HepG2 (cell line): ENCODE data around the gene PRDX5. TPM values are rescaled to one million over a fixed set of nuclear protein-coding genes. Genes with fewer than 3 reads are reported as not detected.

ENCODE experiments used
- ASH2L ChIP-seq: fragments of 300-600, 200-600 bp; sonication (generic); IDR thresholded peaks from 2 replicates; pipeline ENCODE4 v1.7.0; 2017; ENCODE audit warnings: low read depth, mild to moderate bottlenecking, moderate library complexity, mixed read lengths, low read length; ENCODE audit not compliant: insufficient read length
- BRF2 ChIP-seq: sonication (generic); formaldehyde crosslinking; IDR thresholded peaks from 2 replicates; pipeline ENCODE4 v1.8.1; 2022; ENCODE audit warnings: mild to moderate bottlenecking, missing genetic modification reagents
- DZIP1 ChIP-seq: sonication (generic); formaldehyde crosslinking; IDR thresholded peaks from 2 replicates; pipeline ENCODE4 v1.5.0; 2020; ENCODE audit warnings: mild to moderate bottlenecking, missing genetic modification reagents
- HDAC6 ChIP-seq: fragments of 200-600 bp; sonication (generic); IDR thresholded peaks from 2 replicates; pipeline ENCODE4 v1.7.0; 2017; ENCODE audit warnings: mild to moderate bottlenecking, antibody characterized with exemption, low read length, low read depth
- MIXL1 ChIP-seq: IDR thresholded peaks from 2 replicates; pipeline ENCODE4 v1.6.1; 2016
- MTF2 ChIP-seq: sonication (generic); formaldehyde crosslinking; IDR thresholded peaks from 2 replicates; pipeline ENCODE4 v1.5.0; 2020; ENCODE audit warnings: missing genetic modification reagents, borderline replicate concordance
- NFE2L2 ChIP-seq: fragments of 150-350 bp; IDR thresholded peaks from 2 replicates; pipeline ENCODE4 v1.6.1; 2014; ENCODE audit warnings: low read length
- POGZ ChIP-seq: sonication (generic); formaldehyde crosslinking; IDR thresholded peaks from 2 replicates; pipeline ENCODE4 v1.4.0; 2020; ENCODE audit warnings: mild to moderate bottlenecking, missing genetic modification reagents
- SALL2 ChIP-seq: sonication (generic); formaldehyde crosslinking; IDR thresholded peaks from 2 replicates; pipeline ENCODE4 v1.8.1; 2023; ENCODE audit warnings: mild to moderate bottlenecking, missing genetic modification reagents, inconsistent platforms
- SNAPC2 ChIP-seq: sonication (generic); formaldehyde crosslinking; IDR thresholded peaks from 2 replicates; pipeline ENCODE4 v1.8.1; 2022; ENCODE audit warnings: mild to moderate bottlenecking, missing genetic modification reagents
- TFDP2 ChIP-seq: sonication (generic); formaldehyde crosslinking; IDR thresholded peaks from 2 replicates; pipeline ENCODE4 v1.4.0; 2020; ENCODE audit warnings: missing genetic modification reagents
- USF2 ChIP-seq, 2 experiments: sonication (generic) in 1 of 2; formaldehyde crosslinking in 1 of 2; IDR thresholded peaks; 2 replicates each; pipeline versions ENCODE4 v1.5.1 to v1.6.1; 2011 to 2020; ENCODE audit warnings: borderline replicate concordance in 1 of 2, low read depth in 1 of 2, low read length in 1 of 2, mild to moderate bottlenecking in 1 of 2, missing genetic modification reagents in 1 of 2, moderate library complexity in 1 of 2
- ZBED4 ChIP-seq: sonication (generic); formaldehyde crosslinking; IDR thresholded peaks from 2 replicates; pipeline ENCODE4 v1.4.0; 2020; ENCODE audit warnings: missing genetic modification reagents, borderline replicate concordance
- ZNF124 ChIP-seq: sonication (generic); formaldehyde crosslinking; IDR thresholded peaks from 2 replicates; pipeline ENCODE4 v1.4.0; 2020; ENCODE audit warnings: missing genetic modification reagents
- ZNF451 ChIP-seq: sonication (generic); formaldehyde crosslinking; IDR thresholded peaks from 2 replicates; pipeline ENCODE4 v1.5.0; 2020; ENCODE audit warnings: mild to moderate bottlenecking, missing genetic modification reagents
- ZNF878 ChIP-seq: sonication (generic); formaldehyde crosslinking; IDR thresholded peaks from 2 replicates; pipeline ENCODE4 v1.8.1; 2023; ENCODE audit warnings: mild to moderate bottlenecking, missing genetic modification reagents, moderate library complexity
- ZSCAN12 ChIP-seq: sonication (generic); formaldehyde crosslinking; IDR thresholded peaks from 2 replicates; pipeline ENCODE4 v1.9.0; 2021; ENCODE audit warnings: mild to moderate bottlenecking, missing genetic modification reagents
- polyA plus RNA-seq, 8 experiments: library from polyadenylated mRNA; depleted of rRNA in 3 of 8; stranded (reverse) in 7 of 8; unstranded in 1 of 8; fragments of >200 nt; fragmentation: Illumina TruSeq in 4 of 8; extraction: Trizol in 4 of 8; gene quantifications; 2 replicates each; pipeline versions ENCODE4 v1.2.1 to v1.2.3, GENCODE V29; 2011 to 2016; ENCODE audit warnings: low read depth in 4 of 8, missing spikeins in 1 of 8, mixed read lengths in 1 of 8; ENCODE audit not compliant: insufficient read depth in 1 of 8
- total RNA-seq, 5 experiments: library from RNA; depleted of rRNA; stranded (reverse); fragments of >200 nt; fragmentation: Illumina TruSeq; extraction: Trizol; gene quantifications; 2 replicates each; pipeline ENCODE4 v1.2.3, GENCODE V29; 2016; ENCODE audit warnings: low read depth in 1 of 5

PRDX5 gene
- total and polyA plus RNA-seq, 2 of the 13 experiments (the other 11 are each of a cell fraction or from before 2014, with no cell fraction given) = 215 to 311 TPM

- TF ChIP-seq TFDP2 (CRISPR knock-in tag) = peak; percentile 50
- no peak for TF ChIP-seq BRF2 (CRISPR knock-in tag)
- no peak; the same call in 1 of the 2 replicates for TF ChIP-seq MIXL1 (CRISPR knock-in tag)
- no peak for TF ChIP-seq ASH2L
- TF ChIP-seq SNAPC2 (CRISPR knock-in tag) = peak; percentile 75; the same call in 1 of the 2 replicates
- no peak; the same call in 1 of the 2 replicates for TF ChIP-seq ZNF451
- peak; percentile 74; the same call in 1 of the 2 replicates for TF ChIP-seq MTF2 (CRISPR knock-in tag)
- no peak for TF ChIP-seq USF2 (IDR thresholded peaks at IDR 0.05; ENCODE audit: low read depth, low read length)
- TF ChIP-seq USF2 (CRISPR knock-in tag; IDR thresholded peaks at IDR 0.05; ENCODE audit: borderline replicate concordance) = no peak; the same call in 1 of the 2 replicates
- no peak; the same call in 1 of the 2 replicates for TF ChIP-seq POGZ (CRISPR knock-in tag)
- TF ChIP-seq SALL2 (CRISPR knock-in tag) = peak; percentile 40; the same call in 1 of the 2 replicates
- no peak for TF ChIP-seq DZIP1
- no peak for TF ChIP-seq ZSCAN12
- no peak for TF ChIP-seq ZNF878 (CRISPR knock-in tag)
- no peak for TF ChIP-seq ZBED4 (CRISPR knock-in tag)
- no peak for TF ChIP-seq HDAC6
- TF ChIP-seq NFE2L2 = no peak
- TF ChIP-seq ZNF124 = no peak
Measured at GRCh38 chr11:64317961-64318765, at the start of gene PRDX5 (continued).
